ENCODE measurements around the gene GCNT2.
"Not testable (repeated sequence)": the region's sequence is repeated elsewhere in the genome, so short reads cannot be mapped to it uniquely, and the experiment has no call there.

GCNT2 gene

GRCh38 chr6:10528158-10528981 lies 7.2 kb downstream of the GCNT2 start:
- TF ChIP-seq, protein P1, sequence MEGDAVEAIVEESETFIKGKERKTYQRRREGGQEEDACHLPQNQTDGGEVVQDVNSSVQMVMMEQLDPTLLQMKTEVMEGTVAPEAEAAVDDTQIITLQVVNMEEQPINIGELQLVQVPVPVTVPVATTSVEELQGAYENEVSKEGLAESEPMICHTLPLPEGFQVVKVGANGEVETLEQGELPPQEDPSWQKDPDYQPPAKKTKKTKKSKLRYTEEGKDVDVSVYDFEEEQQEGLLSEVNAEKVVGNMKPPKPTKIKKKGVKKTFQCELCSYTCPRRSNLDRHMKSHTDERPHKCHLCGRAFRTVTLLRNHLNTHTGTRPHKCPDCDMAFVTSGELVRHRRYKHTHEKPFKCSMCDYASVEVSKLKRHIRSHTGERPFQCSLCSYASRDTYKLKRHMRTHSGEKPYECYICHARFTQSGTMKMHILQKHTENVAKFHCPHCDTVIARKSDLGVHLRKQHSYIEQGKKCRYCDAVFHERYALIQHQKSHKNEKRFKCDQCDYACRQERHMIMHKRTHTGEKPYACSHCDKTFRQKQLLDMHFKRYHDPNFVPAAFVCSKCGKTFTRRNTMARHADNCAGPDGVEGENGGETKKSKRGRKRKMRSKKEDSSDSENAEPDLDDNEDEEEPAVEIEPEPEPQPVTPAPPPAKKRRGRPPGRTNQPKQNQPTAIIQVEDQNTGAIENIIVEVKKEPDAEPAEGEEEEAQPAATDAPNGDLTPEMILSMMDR (IDR thresholded peaks at IDR 0.05; ENCODE audit: insufficient read depth, low read depth, low read length, missing control alignments) = no peak
- peak; percentile 40 for DNase-seq (ENCODE audit: low read depth)
- no peak overlapping the region for H3K4me3 ChIP-seq (ENCODE audit: low read length)

GRCh38 chr6:10529231-10529801 lies 8.2 kb downstream of the GCNT2 start:
- H3K4me3 ChIP-seq (ENCODE audit: low read length) = no peak overlapping the region
- no peak for DNase-seq (ENCODE audit: low read depth)
- TF ChIP-seq, protein P1 (IDR thresholded peaks at IDR 0.05; ENCODE audit: insufficient read depth, low read depth, low read length, missing control alignments) = no peak

GRCh38 chr6:10529828-10530374 lies 8.8 kb downstream of the GCNT2 start:
- not testable (repeated sequence) for H3K4me3 ChIP-seq (ENCODE audit: low read length)

GRCh38 chr6:10531503-10531902 lies 10.4 kb downstream of the GCNT2 start:
- H3K4me3 ChIP-seq (ENCODE audit: low read length) = no peak overlapping the region
- TF ChIP-seq, protein P1 (IDR thresholded peaks at IDR 0.05; ENCODE audit: insufficient read depth, low read depth, low read length, missing control alignments) = no peak
- no peak for DNase-seq (ENCODE audit: low read depth)

More at GRCh38 chr6:10529828-10530374, 8.8 kb downstream of the GCNT2 start:
- DNase-seq (ENCODE audit: low read depth) = not testable (repeated sequence)

DNA sequence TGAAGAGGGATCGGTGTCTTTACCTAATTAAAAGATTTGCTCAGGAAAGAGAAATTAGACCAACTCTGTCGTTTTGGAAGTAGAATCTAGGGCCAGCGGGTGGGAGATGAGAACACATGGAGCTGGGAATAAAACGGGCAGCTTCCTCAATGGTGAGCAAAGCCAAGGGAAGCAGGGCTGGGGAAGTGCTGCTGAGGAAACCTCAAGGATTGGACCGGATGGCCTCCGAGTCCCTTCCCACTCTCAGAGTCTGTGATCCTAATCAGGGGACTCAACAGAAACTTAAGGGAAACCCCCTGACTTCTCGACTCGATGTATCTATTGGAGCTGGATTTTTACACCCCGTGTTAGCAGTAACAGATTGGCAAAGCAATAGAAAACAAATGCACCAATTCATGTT lies 10.8 kb downstream of the GCNT2 start:
- TF ChIP-seq, protein P1 (IDR thresholded peaks at IDR 0.05; ENCODE audit: insufficient read depth, low read depth, low read length, missing control alignments) = no peak
- DNase-seq (ENCODE audit: low read depth) = no peak
- H3K4me3 ChIP-seq (ENCODE audit: low read length) = no peak overlapping the region

GRCh38 chr6:10532392-10532791 lies 11.2 kb downstream of the GCNT2 start:
- DNase-seq (ENCODE audit: low read depth) = no peak
- H3K4me3 ChIP-seq (ENCODE audit: low read length) = no peak overlapping the region
- TF ChIP-seq, protein P1 (IDR thresholded peaks at IDR 0.05; ENCODE audit: insufficient read depth, low read depth, low read length, missing control alignments) = no peak

DNA sequence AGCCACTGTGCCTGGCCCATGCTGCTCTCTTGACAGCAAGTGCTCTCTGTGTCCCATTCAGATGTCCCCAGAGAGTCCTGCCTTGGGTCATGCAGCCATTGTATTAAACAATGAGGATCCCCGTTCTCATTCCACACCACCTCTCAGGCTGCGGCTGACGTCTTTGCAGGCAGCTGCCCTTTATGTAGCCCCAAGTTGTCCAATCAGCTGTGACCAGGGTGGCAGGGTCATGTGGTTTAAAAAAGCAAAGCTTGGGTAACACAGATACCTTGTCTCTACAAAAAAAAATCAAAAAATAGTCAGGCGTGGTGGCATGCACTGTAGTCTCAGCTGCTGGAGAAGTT lies 13.2 kb downstream of the GCNT2 start:
- TF ChIP-seq, protein P1 (IDR thresholded peaks at IDR 0.05; ENCODE audit: insufficient read depth, low read depth, low read length, missing control alignments) = no peak
- DNase-seq (ENCODE audit: low read depth) = no peak
- H3K4me3 ChIP-seq (ENCODE audit: low read length) = no peak overlapping the region

All from epithelial cell of esophagus (primary cell).